AG10803 (cell line): Measurements from ENCODE around the gene MYO1B.

Experiments used
- DNase-seq: peaks from one replicate; pipeline ENCODE4 v3.0.0; 2010; ENCODE audit warnings: low read depth
- H3K4me3 ChIP-seq: 2 replicates; pipeline ENCODE4 v1.5.1; 2011; ENCODE audit warnings: mild to moderate bottlenecking, low read length, control low read depth
- CTCF ChIP-seq: conservative IDR thresholded peaks from 2 replicates; pipeline ENCODE4 v1.5.1; 2011; ENCODE audit warnings: mild to moderate bottlenecking, low read length, control low read depth, inconsistent platforms

Gene MYO1B

GRCh38 chr2:191247381-191248057 lies 2.3 kb downstream of the MYO1B start:
- TF ChIP-seq CTCF: no peak
- DNase-seq: peak; percentile 92
- peak overlapping the region; percentile 93 for H3K4me3 ChIP-seq

DNA sequence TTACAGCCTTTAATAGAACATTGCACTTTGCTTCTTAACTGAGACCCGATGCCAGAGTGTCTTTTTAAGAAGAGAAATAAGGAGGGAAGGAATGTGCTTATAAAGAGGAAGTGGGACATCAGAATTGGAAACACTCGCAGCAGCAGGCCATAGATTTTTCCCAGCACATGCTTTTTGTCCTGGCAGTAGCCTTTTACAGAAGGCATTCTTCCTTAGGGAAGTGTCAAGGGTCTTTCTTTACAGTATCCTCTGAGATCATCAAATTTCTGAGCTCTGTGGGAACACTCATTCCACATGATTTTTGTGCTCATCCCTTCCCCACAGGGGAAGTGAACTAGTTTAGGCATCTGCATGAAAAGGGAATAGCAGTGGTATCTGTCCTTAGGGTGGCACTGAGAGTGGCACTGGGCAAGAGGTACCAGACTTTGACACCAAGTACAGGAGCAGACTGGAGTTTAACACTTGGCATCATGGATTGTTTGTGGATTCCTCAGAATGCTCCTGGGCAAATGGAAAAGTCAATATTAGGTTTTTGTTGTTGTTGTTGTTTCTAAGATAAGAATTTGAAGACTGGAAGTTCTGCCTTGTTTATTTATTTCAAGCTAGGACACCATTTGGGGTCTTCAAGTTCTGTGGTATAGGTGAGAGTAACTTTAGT lies 4.1 kb downstream of the MYO1B start:
- peak; percentile 61 for DNase-seq
- H3K4me3 ChIP-seq: no peak overlapping the region
- TF ChIP-seq CTCF: no peak

GRCh38 chr2:191250400-191250799 lies 5.2 kb downstream of the MYO1B start:
- no peak for DNase-seq
- TF ChIP-seq CTCF: no peak
- no peak overlapping the region for H3K4me3 ChIP-seq

DNA sequence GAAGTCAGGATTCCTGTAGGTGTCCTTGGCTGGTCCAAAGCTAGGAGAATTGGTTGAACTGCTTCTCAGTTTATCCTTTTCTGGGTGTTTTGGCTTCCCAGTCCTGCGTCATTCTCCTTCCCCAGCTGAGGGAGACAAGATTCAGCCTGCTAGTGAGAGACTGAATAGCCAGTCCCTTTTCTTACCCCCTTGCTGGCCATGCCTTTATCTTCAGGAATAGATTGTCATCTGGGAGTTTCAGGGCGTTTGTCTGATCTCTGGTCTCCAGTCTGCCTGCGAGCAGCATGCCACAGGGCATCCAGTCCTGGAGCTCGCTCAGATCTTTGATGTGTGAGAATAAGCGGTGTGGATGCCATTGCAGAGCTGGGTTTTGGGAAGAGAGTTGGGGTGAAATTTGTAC lies 5.8 kb downstream of the MYO1B start:
- no peak overlapping the region for H3K4me3 ChIP-seq
- no peak for DNase-seq
- no peak for TF ChIP-seq CTCF

GRCh38 chr2:191252699-191253098 lies 7.5 kb downstream of the MYO1B start:
- no peak overlapping the region for H3K4me3 ChIP-seq
- DNase-seq: no peak
- no peak for TF ChIP-seq CTCF

DNA sequence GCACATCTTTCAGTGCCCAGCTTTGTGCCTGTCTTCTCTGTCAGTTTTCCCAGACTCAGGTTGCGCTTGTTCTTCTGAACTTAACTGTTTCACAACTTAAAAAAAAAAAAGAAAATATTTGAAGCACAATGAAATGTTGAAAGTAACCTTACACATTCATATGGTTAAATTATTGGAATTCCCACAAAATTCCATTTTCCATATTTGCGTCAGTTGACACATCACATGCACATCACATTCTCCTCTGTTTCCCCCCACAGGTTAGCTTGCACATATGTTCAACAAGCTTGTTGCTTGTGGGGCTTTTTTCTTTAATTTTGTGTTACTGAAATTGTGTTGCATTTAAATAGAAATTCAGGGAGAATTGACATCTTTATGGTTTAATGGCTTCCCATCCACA lies 8.3 kb downstream of the MYO1B start:
- no peak for TF ChIP-seq CTCF
- peak; percentile 45 for DNase-seq
- no peak overlapping the region for H3K4me3 ChIP-seq

GRCh38 chr2:191255271-191255670 lies 10.1 kb downstream of the MYO1B start:
- no peak for TF ChIP-seq CTCF
- H3K4me3 ChIP-seq: no peak overlapping the region

More at GRCh38 chr2:191255271-191255670, 10.1 kb downstream of the MYO1B start:
- no peak for DNase-seq
